ENCODE measurements around the gene MOGAT1. TPM values are rescaled to one million over a fixed set of nuclear protein-coding genes. Genes with fewer than 3 reads are reported as not detected.
A peak's percentile ranks its signal among the peaks of the same experiment; 100 is the strongest.

The MOGAT1 gene
- total and polyA plus RNA-seq, 2 of the 4 experiments (the other 2 are of a cell fraction), result not detected

- ATAC-seq (ENCODE audit: low read depth), result no peak
- peaks cover 11% of the 10 kb centered on the region for H3K4me1 ChIP-seq (ENCODE audit: control insufficient read depth, insufficient read depth, low read length)
Measured at GRCh38 chr2:222707102-222707688, 35.7 kb downstream of the MOGAT1 start.

More at GRCh38 chr2:222707102-222707688, 35.7 kb downstream of the MOGAT1 start:
- peak overlapping the region; percentile 26; the same call in 1 of the 2 replicates for H4K91ac ChIP-seq (ENCODE audit: insufficient read depth, low read depth, low read length)
- no TSS peak for BruUV-seq (replicated peaks)
- dilution Hi-C loops (cut with HindIII; ENCODE audit: low sequenced_read_pairs, unreplicated experiment), result no loop called here
- H3K79me1 ChIP-seq (ENCODE audit: low read depth in 1 of 2, low read length in 2 of 2), result no peaks in the 10 kb centered on the region
- H3K23ac ChIP-seq (ENCODE audit: low read depth, low read length), result peak overlapping the region; percentile 2; the same call in 1 of the 2 replicates
- H2BK20ac ChIP-seq (ENCODE audit: low read depth, low read length), result peak overlapping the region; percentile 52; the same call in 1 of the 2 replicates
- H2AFZ ChIP-seq (replicated peaks; ENCODE audit: low read length, poor library complexity), result peak overlapping the region; percentile 45
- in situ Hi-C loops (cut with MboI; ENCODE audit: low sequenced_read_pairs), result loop anchor here (5.0 kb wide), 1 partner anchor 155 kb away; the partner anchor contains the start of gene ACSL3
- intact Hi-C loops (cut with micrococcal nuclease), result loop anchor here (5.0 kb wide), 2 partner anchors 235 to 250 kb away; no protein-coding TSS in a partner anchor
- no peak overlapping the region for H3K56ac ChIP-seq (ENCODE audit: extremely low read depth, insufficient read depth, low read length)
- TF ChIP-seq RFX5 (IDR thresholded peaks at IDR 0.05; ENCODE audit: low read depth, low read length) (no peak), RAD21 (IDR thresholded peaks at IDR 0.05; ENCODE audit: low read length) (no peak), CEBPB (IDR thresholded peaks at IDR 0.05; ENCODE audit: low read depth, low read length) (no peak)
- 0 out of 2 replicates have a peak overlapping the region, but pooled peaks have one; percentile 27 for H3K27ac ChIP-seq (ENCODE audit: insufficient read depth, low read length)
- H4K8ac ChIP-seq (ENCODE audit: low read depth in 2 of 2, low read length in 2 of 2), result peak overlapping the region in 1 of 2 experiments; percentile 37; a peak in 1 of 4 replicates
- DNase-seq, result no peak
- H3K36me3 ChIP-seq (ENCODE audit: control insufficient read depth, insufficient read depth, low read length), result no peaks in the 10 kb centered on the region
- H3K27me3 ChIP-seq (ENCODE audit: control insufficient read depth, insufficient read depth, low read length), result no peaks in the 10 kb centered on the region
- H3K14ac ChIP-seq (replicated peaks; ENCODE audit: low read depth, low read length), result no peak overlapping the region; the same call in 1 of the 2 replicates
- peak overlapping the region; percentile 33 for H2BK5ac ChIP-seq (ENCODE audit: low read depth, low read length, poor library complexity, severe bottlenecking)
- ChIA-PET POLR2A (ENCODE audit: unreplicated experiment) (no interaction called here), CTCF (interaction anchor here (0.6 to 2.9 kb wide), 13 partner anchors 15 to 1243 kb away, joined by 3 to 18 read pairs (median 5); partner anchors contain the start of gene ACSL3)
- H4K20me1 ChIP-seq (ENCODE audit: insufficient read depth, low read length), result no peaks in the 10 kb centered on the region
- peak overlapping the region; percentile 32 for H2AK5ac ChIP-seq (ENCODE audit: low read depth, low read length)
- H3K4me3 ChIP-seq (ENCODE audit: insufficient read depth, low read depth, low read length), result no peak overlapping the region
- peak overlapping the region; percentile 43; the same call in 1 of the 2 replicates for H2BK120ac ChIP-seq (ENCODE audit: low read depth, low read length)
- H2AK9ac ChIP-seq (replicated peaks; ENCODE audit: low read depth, low read length, poor library complexity), result no peak overlapping the region
- peak overlapping the region; percentile 14; the same call in 1 of the 2 replicates for H3K4ac ChIP-seq (ENCODE audit: low read depth, low read length)
- peak overlapping the region; percentile 29; the same call in 1 of the 3 replicates for H2BK15ac ChIP-seq (ENCODE audit: low read depth, low read length)
- H3K4me2 ChIP-seq (ENCODE audit: low read depth, low read length), result no peak overlapping the region
- H3K9me1 ChIP-seq (ENCODE audit: insufficient read depth, low read length), result peaks cover 6% of the 10 kb centered on the region; the same call in 1 of the 2 replicates
- no peak overlapping the region for H3K9ac ChIP-seq (ENCODE audit: low read depth, low read length)
- H4K5ac ChIP-seq (ENCODE audit: low read depth, low read length), result peak overlapping the region; percentile 77
- 100% methylated on average over 2 of the region's 3 CpGs; no CpG with 5 or more reads in 1 of the 2 experiments for WGBS, 2 experiments (ENCODE audit: extremely low coverage in 2 of 2, insufficient read length in 1 of 2)
- no peaks in the 10 kb centered on the region for H3K9me3 ChIP-seq (ENCODE audit: control insufficient read depth, insufficient read depth, low read length)
- H3K18ac ChIP-seq (ENCODE audit: low read depth, low read length), result peak overlapping the region; percentile 53; the same call in 1 of the 2 replicates
